DMS153 treated with DMSO at 0.1 percent for 48 hours (cell line): Measurements from ENCODE around the gene APOL2.
"Not testable (repeated sequence)": the region's sequence is repeated elsewhere in the genome, so short reads cannot be mapped to it uniquely, and the experiment has no call there.

Source experiments
- DNase-seq: peaks from one replicate; lab custom pipeline; 2025; ENCODE audit not compliant: unreplicated experiment; lab: John Stamatoyannopoulos, UW

The APOL2 gene

GRCh38 chr22:36239401-36240171 lies at the start of gene APOL2:
TSS of gene APOL2 (minus strand) at chr22:36239527. CDS start at chr22:36233162, 6,365 bp downstream.
- peak; percentile 79 for DNase-seq

GRCh38 chr22:36288571-36289405 lies 49.5 kb upstream of the APOL2 start:
- DNase-seq = no peak

GRCh38 chr22:36287881-36288515 lies 48.7 kb upstream of the APOL2 start:
- DNase-seq = no peak

GRCh38 chr22:36286096-36286957 lies 47.0 kb upstream of the APOL2 start:
- DNase-seq = peak; percentile 35

- no peak for DNase-seq
Observed at GRCh38 chr22:36285545-36285944, 46.2 kb upstream of the APOL2 start.

- DNase-seq = no peak
Observed at GRCh38 chr22:36285017-36285416, 45.7 kb upstream of the APOL2 start.

GRCh38 chr22:36284171-36284571 lies 44.8 kb upstream of the APOL2 start:
- no peak for DNase-seq

- DNase-seq = no peak
Observed at GRCh38 chr22:36282328-36282831, 43.1 kb upstream of the APOL2 start.

GRCh38 chr22:36281781-36282327 lies 42.5 kb upstream of the APOL2 start:
- DNase-seq = no peak

GRCh38 chr22:36280379-36280778 lies 41.1 kb upstream of the APOL2 start:
- DNase-seq = no peak

- no peak for DNase-seq
Observed at GRCh38 chr22:36279219-36279666, 39.9 kb upstream of the APOL2 start.

GRCh38 chr22:36277482-36278291 lies 38.4 kb upstream of the APOL2 start:
- DNase-seq = no peak

GRCh38 chr22:36274531-36274930 lies 35.2 kb upstream of the APOL2 start:
- no peak for DNase-seq

GRCh38 chr22:36271951-36272350 lies 32.6 kb upstream of the APOL2 start:
- not testable (repeated sequence) for DNase-seq

GRCh38 chr22:36271231-36271630 lies 31.9 kb upstream of the APOL2 start:
- not testable (repeated sequence) for DNase-seq

GRCh38 chr22:36267896-36268485 lies 28.7 kb upstream of the APOL2 start:
- no peak for DNase-seq

GRCh38 chr22:36267058-36267457 lies 27.7 kb upstream of the APOL2 start:
- no peak for DNase-seq

GRCh38 chr22:36263886-36264664 lies 24.7 kb upstream of the APOL2 start:
- not testable (repeated sequence) for DNase-seq
